ENCODE measurements around the gene IFI30.

The IFI30 gene

GRCh38 chr19:18130523-18131242 lies 42.9 kb upstream of the IFI30 start:
- Mint-ChIP-seq H3K9me3 (no peaks in the 10 kb centered on the region), H3K27ac (no peak overlapping the region), H3K4me1 (no peaks in the 10 kb centered on the region), H3K36me3 (ENCODE audit: low read depth) (peaks cover 38% of the 10 kb centered on the region), H3K27me3 (ENCODE audit: low read depth, poor library complexity) (no peaks in the 10 kb centered on the region), H3K4me3 (no peak overlapping the region)
- no peak for DNase-seq
- TF ChIP-seq, protein P1, sequence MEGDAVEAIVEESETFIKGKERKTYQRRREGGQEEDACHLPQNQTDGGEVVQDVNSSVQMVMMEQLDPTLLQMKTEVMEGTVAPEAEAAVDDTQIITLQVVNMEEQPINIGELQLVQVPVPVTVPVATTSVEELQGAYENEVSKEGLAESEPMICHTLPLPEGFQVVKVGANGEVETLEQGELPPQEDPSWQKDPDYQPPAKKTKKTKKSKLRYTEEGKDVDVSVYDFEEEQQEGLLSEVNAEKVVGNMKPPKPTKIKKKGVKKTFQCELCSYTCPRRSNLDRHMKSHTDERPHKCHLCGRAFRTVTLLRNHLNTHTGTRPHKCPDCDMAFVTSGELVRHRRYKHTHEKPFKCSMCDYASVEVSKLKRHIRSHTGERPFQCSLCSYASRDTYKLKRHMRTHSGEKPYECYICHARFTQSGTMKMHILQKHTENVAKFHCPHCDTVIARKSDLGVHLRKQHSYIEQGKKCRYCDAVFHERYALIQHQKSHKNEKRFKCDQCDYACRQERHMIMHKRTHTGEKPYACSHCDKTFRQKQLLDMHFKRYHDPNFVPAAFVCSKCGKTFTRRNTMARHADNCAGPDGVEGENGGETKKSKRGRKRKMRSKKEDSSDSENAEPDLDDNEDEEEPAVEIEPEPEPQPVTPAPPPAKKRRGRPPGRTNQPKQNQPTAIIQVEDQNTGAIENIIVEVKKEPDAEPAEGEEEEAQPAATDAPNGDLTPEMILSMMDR (IDR thresholded peaks at IDR 0.05) = no peak

DNA sequence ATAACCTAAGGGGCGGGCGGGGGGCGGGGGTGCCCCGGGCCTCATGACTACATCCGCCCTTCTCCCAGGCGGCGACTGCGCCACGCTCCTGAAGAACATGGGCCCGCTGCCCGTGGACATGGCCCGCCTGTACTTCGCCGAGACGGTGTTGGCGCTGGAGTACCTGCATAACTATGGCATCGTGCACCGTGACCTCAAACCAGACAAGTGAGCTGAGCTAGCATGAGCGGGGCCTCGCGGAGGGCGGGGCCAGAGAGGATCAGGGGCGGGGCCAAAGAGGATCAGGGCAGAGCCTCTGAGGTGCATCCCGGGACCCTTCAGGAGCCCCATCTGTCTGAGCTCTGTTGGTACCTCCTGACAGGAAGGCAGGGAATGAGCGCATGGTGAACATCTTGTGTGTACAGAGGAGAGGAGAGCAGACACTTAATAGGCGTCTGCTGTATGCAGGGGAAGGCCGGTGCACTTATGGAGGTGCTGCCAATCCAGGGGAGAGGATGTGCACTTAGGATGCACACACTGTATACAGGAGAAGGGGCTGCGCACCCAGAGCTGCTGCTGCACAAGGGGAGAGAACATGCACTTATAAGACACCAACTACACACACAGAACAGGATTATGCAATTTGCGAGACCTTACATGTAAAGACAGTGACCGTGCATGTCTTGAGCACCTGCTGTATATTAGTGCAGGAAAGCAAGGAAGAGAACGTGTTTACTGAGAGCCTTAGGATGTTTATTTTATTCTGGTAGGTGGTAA lies 41.6 kb upstream of the IFI30 start:
- no peaks in the 10 kb centered on the region for H3K27me3 Mint-ChIP-seq (ENCODE audit: low read depth, poor library complexity)
- peak; percentile 55 for DNase-seq
- no peaks in the 10 kb centered on the region for H3K4me1 Mint-ChIP-seq
- H3K27ac Mint-ChIP-seq = no peak overlapping the region
- H3K36me3 Mint-ChIP-seq (ENCODE audit: low read depth) = peaks cover 31% of the 10 kb centered on the region
- no peaks in the 10 kb centered on the region for H3K9me3 Mint-ChIP-seq
- no peak overlapping the region for H3K4me3 Mint-ChIP-seq
- TF ChIP-seq, protein P1 (IDR thresholded peaks at IDR 0.05) = no peak

DNA sequence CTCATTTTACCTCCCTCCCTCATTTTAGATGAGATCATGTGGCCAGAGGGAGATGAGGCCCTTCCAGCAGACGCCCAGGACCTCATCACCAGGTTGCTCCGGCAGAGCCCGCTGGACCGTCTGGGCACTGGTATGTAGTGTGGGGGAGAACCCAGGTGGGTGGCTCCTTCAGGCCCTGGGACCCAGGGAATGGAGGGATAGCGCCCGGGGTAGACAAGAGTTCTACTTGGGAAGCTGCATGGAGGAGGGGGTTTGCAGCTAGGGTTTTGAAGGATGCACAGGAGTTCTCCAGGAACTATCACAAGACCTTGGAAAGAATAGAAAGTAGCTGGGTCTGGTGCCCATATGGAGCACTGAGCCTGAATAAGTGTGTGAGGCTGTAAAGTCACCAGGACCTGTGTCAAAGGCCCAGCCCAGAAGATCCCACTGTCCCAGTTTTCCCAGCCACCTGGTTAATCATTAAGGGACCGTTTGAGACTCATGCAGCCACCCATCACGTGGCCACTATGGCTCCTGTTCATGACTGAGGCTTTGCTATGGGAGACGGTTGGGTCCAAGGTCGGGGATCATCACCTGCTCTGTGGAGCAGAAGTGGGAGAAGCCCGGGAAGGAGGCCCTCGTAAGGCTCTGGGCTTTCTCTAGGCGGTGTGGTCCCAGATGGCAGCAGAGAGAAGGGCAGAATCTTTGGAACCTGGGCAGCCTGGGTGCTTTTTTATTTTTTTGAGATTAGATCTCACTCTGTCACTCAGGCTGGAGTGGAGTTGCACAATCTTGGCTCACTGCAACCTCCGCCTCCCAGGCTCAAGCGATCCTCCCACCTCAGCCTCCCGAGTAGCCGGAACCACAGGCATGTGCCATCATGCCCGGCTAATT lies 37.7 kb upstream of the IFI30 start:
- H3K27ac Mint-ChIP-seq = no peak overlapping the region
- no peak overlapping the region for H3K4me3 Mint-ChIP-seq
- no peaks in the 10 kb centered on the region for H3K4me1 Mint-ChIP-seq
- TF ChIP-seq, protein P1 (IDR thresholded peaks at IDR 0.05) = no peak
- H3K36me3 Mint-ChIP-seq (ENCODE audit: low read depth) = peaks cover 32% of the 10 kb centered on the region
- no peaks in the 10 kb centered on the region for H3K27me3 Mint-ChIP-seq (ENCODE audit: low read depth, poor library complexity)
- DNase-seq = no peak
- H3K9me3 Mint-ChIP-seq = no peaks in the 10 kb centered on the region

DNA sequence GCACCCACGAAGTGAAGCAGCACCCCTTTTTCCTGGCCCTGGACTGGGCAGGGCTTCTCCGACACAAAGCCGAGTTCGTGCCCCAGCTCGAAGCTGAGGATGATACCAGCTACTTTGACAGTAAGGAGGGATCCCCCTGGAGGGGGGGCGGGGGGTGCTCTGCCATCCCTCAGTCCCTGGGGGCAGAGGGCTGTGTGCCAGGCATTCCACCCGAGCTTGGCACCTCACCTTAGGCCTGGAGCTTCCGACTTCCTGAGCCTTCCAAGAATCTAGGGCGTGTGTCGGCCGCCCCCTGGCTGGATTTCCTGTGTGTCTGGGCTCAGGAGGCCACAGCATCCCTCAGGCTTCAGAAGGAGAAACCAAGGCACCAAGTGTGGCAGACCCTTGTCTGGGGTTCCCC lies 36.4 kb upstream of the IFI30 start:
- Mint-ChIP-seq H3K4me1 (no peaks in the 10 kb centered on the region), H3K27me3 (ENCODE audit: low read depth, poor library complexity) (no peaks in the 10 kb centered on the region), H3K9me3 (no peaks in the 10 kb centered on the region), H3K36me3 (ENCODE audit: low read depth) (peaks cover 35% of the 10 kb centered on the region), H3K27ac (no peak overlapping the region), H3K4me3 (no peak overlapping the region)
- no peak for DNase-seq
- TF ChIP-seq, protein P1 (IDR thresholded peaks at IDR 0.05) = no peak

DNA sequence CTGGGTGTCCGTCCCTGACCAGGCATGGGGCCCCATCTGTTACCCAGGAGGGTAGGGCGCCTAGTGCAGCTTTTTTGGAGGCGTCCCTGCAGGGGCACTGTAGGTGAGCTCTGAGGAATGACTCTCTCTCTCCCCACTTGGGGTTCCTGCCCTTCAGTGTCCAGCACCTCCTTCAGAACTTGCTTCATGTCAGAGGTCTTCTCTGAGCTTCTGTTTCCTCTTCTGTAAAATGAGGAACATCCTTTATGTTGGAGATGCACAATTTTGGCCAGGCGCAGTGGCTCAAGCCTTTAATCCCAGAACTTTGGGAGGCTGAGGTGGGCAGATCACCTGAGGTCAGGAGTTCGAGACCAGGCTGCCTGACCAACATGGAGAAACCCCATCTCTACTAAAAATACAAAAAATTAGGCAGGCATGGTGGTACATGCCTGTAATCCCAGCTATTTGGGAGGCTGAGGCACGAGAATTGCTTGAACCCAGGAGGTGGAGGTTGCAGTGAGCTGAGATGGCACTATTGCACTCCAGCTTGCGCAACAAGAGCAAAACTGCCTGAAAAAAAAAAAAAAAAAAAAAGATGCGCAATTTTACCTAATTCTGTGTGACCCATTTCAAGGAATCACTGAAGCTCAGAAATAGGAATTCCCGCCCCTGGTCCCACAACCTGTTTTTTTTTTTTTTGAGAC lies 35.8 kb upstream of the IFI30 start:
- Mint-ChIP-seq H3K27ac (no peak overlapping the region), H3K36me3 (ENCODE audit: low read depth) (peaks cover 32% of the 10 kb centered on the region), H3K27me3 (ENCODE audit: low read depth, poor library complexity) (no peaks in the 10 kb centered on the region), H3K9me3 (no peaks in the 10 kb centered on the region), H3K4me3 (no peak overlapping the region), H3K4me1 (no peaks in the 10 kb centered on the region)
- TF ChIP-seq, protein P1 (IDR thresholded peaks at IDR 0.05) = no peak
- DNase-seq = no peak
